ENCODE data around the gene ANKRD6. TPM values are rescaled to one million over a fixed set of nuclear protein-coding genes. Genes with fewer than 3 reads are reported as not detected.
"Not testable (repeated sequence)": the region's sequence is repeated elsewhere in the genome, so short reads cannot be mapped to it uniquely, and the experiment has no call there.

Gene ANKRD6
- total RNA-seq, 1 experiment from 2014 or later, result 25.4 TPM

- Histone ChIP-seq H3K27ac (ENCODE audit: low read depth, low read length, poor library complexity, severe bottlenecking) (no peak overlapping the region), H3K4me3 (ENCODE audit: low read depth, low read length, poor library complexity, severe bottlenecking) (no peak overlapping the region), H3K9me3 (ENCODE audit: low read depth, low read length, poor library complexity, severe bottlenecking) (no peaks in the 10 kb centered on the region), H3K27me3 (replicated peaks; ENCODE audit: insufficient read depth, low read depth, low read length, poor library complexity) (no peaks in the 10 kb centered on the region), H3K36me3 (ENCODE audit: insufficient read depth, low read length, poor library complexity, severe bottlenecking) (no peaks in the 10 kb centered on the region), H3K4me1 (ENCODE audit: insufficient read depth, low read length, poor library complexity, severe bottlenecking) (no peaks in the 10 kb centered on the region)
- BruUV-seq (replicated peaks), result no TSS peak
- POLR2A ChIA-PET (ENCODE audit: low non-redundant PET), result no interaction called here
- no peak for TF ChIP-seq EZH2 (IDR thresholded peaks at IDR 0.05; ENCODE audit: borderline replicate concordance, low read depth, low read length, poor library complexity, severe bottlenecking)
- TF ChIP-seq CTCF (conservative IDR thresholded peaks at IDR 0.05; ENCODE audit: low read depth, low read length), result no peak
- intact Hi-C loops (cut with micrococcal nuclease; ENCODE audit: unreplicated experiment), result no loop called here
- no peak for DNase-seq (ENCODE audit: low spot score)
- CTCF ChIA-PET, result no interaction called here
Measured at GRCh38 chr6:89392823-89393222, 40.1 kb upstream of the ANKRD6 start.

- ChIA-PET POLR2A (ENCODE audit: low non-redundant PET) (no interaction called here), CTCF (no interaction called here)
- no peaks in the 10 kb centered on the region for H3K36me3 ChIP-seq (ENCODE audit: insufficient read depth, low read length, poor library complexity, severe bottlenecking)
- H3K4me1 ChIP-seq (ENCODE audit: insufficient read depth, low read length, poor library complexity, severe bottlenecking), result no peaks in the 10 kb centered on the region
- H3K9me3 ChIP-seq (ENCODE audit: low read depth, low read length, poor library complexity, severe bottlenecking), result no peaks in the 10 kb centered on the region
- BruUV-seq (replicated peaks), result no TSS peak
- TF ChIP-seq CTCF (conservative IDR thresholded peaks at IDR 0.05; ENCODE audit: low read depth, low read length), result no peak
- H3K27me3 ChIP-seq (replicated peaks; ENCODE audit: insufficient read depth, low read depth, low read length, poor library complexity), result no peaks in the 10 kb centered on the region
- no peak overlapping the region for H3K4me3 ChIP-seq (ENCODE audit: low read depth, low read length, poor library complexity, severe bottlenecking)
- H3K27ac ChIP-seq (ENCODE audit: low read depth, low read length, poor library complexity, severe bottlenecking), result no peak overlapping the region
- no peak for DNase-seq (ENCODE audit: low spot score)
- intact Hi-C loops (cut with micrococcal nuclease; ENCODE audit: unreplicated experiment), result no loop called here
Measured at GRCh38 chr6:89393659-89394058, 39.3 kb upstream of the ANKRD6 start.

GRCh38 chr6:89397884-89398283, 35.1 kb upstream of the ANKRD6 start:
- BruUV-seq (replicated peaks); H3K4me1 ChIP-seq (ENCODE audit: insufficient read depth, low read length, poor library complexity, severe bottlenecking); POLR2A ChIA-PET (ENCODE audit: low non-redundant PET); H3K9me3 ChIP-seq (ENCODE audit: low read depth, low read length, poor library complexity, severe bottlenecking); H3K27me3 ChIP-seq (replicated peaks; ENCODE audit: insufficient read depth, low read depth, low read length, poor library complexity); CTCF ChIA-PET; DNase-seq (ENCODE audit: low spot score); H3K27ac ChIP-seq (ENCODE audit: low read depth, low read length, poor library complexity, severe bottlenecking); intact Hi-C loops (cut with micrococcal nuclease; ENCODE audit: unreplicated experiment); H3K36me3 ChIP-seq (ENCODE audit: insufficient read depth, low read length, poor library complexity, severe bottlenecking); H3K4me3 ChIP-seq (ENCODE audit: low read depth, low read length, poor library complexity, severe bottlenecking): not testable (repeated sequence)

GRCh38 chr6:89398762-89399525, 34.0 kb upstream of the ANKRD6 start:
- DNase-seq (ENCODE audit: low spot score), result no peak
- ChIA-PET CTCF (no interaction called here), POLR2A (ENCODE audit: low non-redundant PET) (no interaction called here)
- intact Hi-C loops (cut with micrococcal nuclease; ENCODE audit: unreplicated experiment), result no loop called here
- Histone ChIP-seq H3K9me3 (ENCODE audit: low read depth, low read length, poor library complexity, severe bottlenecking) (no peaks in the 10 kb centered on the region), H3K27ac (ENCODE audit: low read depth, low read length, poor library complexity, severe bottlenecking) (no peak overlapping the region), H3K4me1 (ENCODE audit: insufficient read depth, low read length, poor library complexity, severe bottlenecking) (no peaks in the 10 kb centered on the region), H3K4me3 (ENCODE audit: low read depth, low read length, poor library complexity, severe bottlenecking) (no peak overlapping the region), H3K36me3 (ENCODE audit: insufficient read depth, low read length, poor library complexity, severe bottlenecking) (no peaks in the 10 kb centered on the region), H3K27me3 (replicated peaks; ENCODE audit: insufficient read depth, low read depth, low read length, poor library complexity) (no peaks in the 10 kb centered on the region)
- TF ChIP-seq EZH2 (IDR thresholded peaks at IDR 0.05; ENCODE audit: borderline replicate concordance, low read depth, low read length, poor library complexity, severe bottlenecking) (no peak), CTCF (conservative IDR thresholded peaks at IDR 0.05; ENCODE audit: low read depth, low read length) (no peak)
- no TSS peak for BruUV-seq (replicated peaks)

Measured in A673 (cell line).